Muscle of leg (tissue), 11 donors: ENCODE measurements around the gene TMEM97. TPM values are rescaled to one million over a fixed set of nuclear protein-coding genes. Genes with fewer than 3 reads are reported as not detected.

Source experiments
- DNase-seq: peaks from one replicate; pipeline ENCODE4 v3.0.0; 2013
- H3K27ac ChIP-seq: one replicate; pipeline ENCODE4 v1.5.1; 2013; ENCODE audit warnings: mild to moderate bottlenecking, low read length, control low read depth
- H3K27me3 ChIP-seq: one replicate; pipeline ENCODE4 v1.6.1; 2013; ENCODE audit warnings: low read length; ENCODE audit not compliant: control insufficient read depth, insufficient read depth
- H3K36me3 ChIP-seq: one replicate; pipeline ENCODE4 v1.6.1; 2013; ENCODE audit warnings: low read length; ENCODE audit not compliant: control insufficient read depth, insufficient read depth
- H3K4me1 ChIP-seq: one replicate; pipeline ENCODE4 v1.6.1; 2013; ENCODE audit warnings: low read length; ENCODE audit not compliant: control insufficient read depth, insufficient read depth
- H3K4me3 ChIP-seq: one replicate; pipeline ENCODE4 v1.5.1; 2013; ENCODE audit warnings: low read length, control low read depth
- H3K9me3 ChIP-seq: replicated peaks from 2 replicates; pipeline ENCODE4 v1.6.1; 2013; ENCODE audit warnings: low read depth, low read length; ENCODE audit not compliant: control insufficient read depth
- WGBS: methylation state at CpG from one replicate; pipeline ENCODE4 v1.1.5; 2013; ENCODE audit warnings: missing lambda C conversion rate; ENCODE audit not compliant: insufficient coverage; 5-methylcytosine and 5-hydroxymethylcytosine counted together
- polyA plus RNA-seq, 8 donors: library from polyadenylated mRNA; unstranded; fragments of 120-200 nt; gene quantifications; one replicate each; pipeline versions ENCODE4 v1.2.1 to v1.2.3, GENCODE V29; 2013; ENCODE audit warnings: inconsistent platforms in 1 of 8, low replicate concordance in 1 of 8; ENCODE audit not compliant: insufficient read length in 8 of 8, insufficient read depth in 1 of 8
- total RNA-seq: library from RNA; stranded (reverse); fragments of 120-200 nt; gene quantifications from one replicate; pipeline ENCODE4 v1.2.4, GENCODE V29; 2013

TMEM97 gene
- total and polyA plus RNA-seq, 9 donors = 16.6 to 30.9 (median 21.9) TPM

- 30% methylated on average over 4 of the region's 5 CpGs for WGBS
- no peaks in the 10 kb centered on the region for H3K9me3 ChIP-seq
- no peak overlapping the region for H3K4me3 ChIP-seq
- peaks cover 5% of the 10 kb centered on the region for H3K4me1 ChIP-seq
- no peak for DNase-seq
- H3K27me3 ChIP-seq = no peaks in the 10 kb centered on the region
- peaks cover 36% of the 10 kb centered on the region for H3K36me3 ChIP-seq
- H3K27ac ChIP-seq = no peak overlapping the region
Observed at GRCh38 chr17:28325211-28325610, 6.2 kb downstream of the TMEM97 start.

- Histone ChIP-seq H3K36me3 (peaks cover 45% of the 10 kb centered on the region), H3K4me3 (no peak overlapping the region), H3K9me3 (no peaks in the 10 kb centered on the region), H3K4me1 (no peaks in the 10 kb centered on the region), H3K27ac (no peak overlapping the region), H3K27me3 (no peaks in the 10 kb centered on the region)
- DNase-seq = no peak
- 80% methylated on average over 5 of the region's 7 CpGs for WGBS
Observed at GRCh38 chr17:28326114-28326513, 7.1 kb downstream of the TMEM97 start.

- H3K4me1 ChIP-seq = no peaks in the 10 kb centered on the region
- 100% methylated on average over 1 of the region's 9 CpGs for WGBS
- H3K36me3 ChIP-seq = peaks cover 55% of the 10 kb centered on the region
- H3K27ac ChIP-seq = no peak overlapping the region
- DNase-seq = no peak
- no peak overlapping the region for H3K4me3 ChIP-seq
- no peaks in the 10 kb centered on the region for H3K27me3 ChIP-seq
- H3K9me3 ChIP-seq = no peaks in the 10 kb centered on the region
Observed at GRCh38 chr17:28327031-28327607, 8.1 kb downstream of the TMEM97 start.

GRCh38 chr17:28327709-28328108, 8.7 kb downstream of the TMEM97 start:
- DNase-seq = no peak
- Histone ChIP-seq H3K4me1 (no peaks in the 10 kb centered on the region), H3K27me3 (no peaks in the 10 kb centered on the region), H3K27ac (no peak overlapping the region), H3K36me3 (peaks cover 58% of the 10 kb centered on the region), H3K4me3 (no peak overlapping the region), H3K9me3 (no peaks in the 10 kb centered on the region)
- 83% methylated on average over 1 of the region's 3 CpGs for WGBS

- Histone ChIP-seq H3K27me3 (no peaks in the 10 kb centered on the region), H3K27ac (no peak overlapping the region), H3K9me3 (no peaks in the 10 kb centered on the region), H3K4me1 (peaks cover 2% of the 10 kb centered on the region), H3K4me3 (no peak overlapping the region), H3K36me3 (peaks cover 64% of the 10 kb centered on the region)
- DNase-seq = no peak
- WGBS = 25% methylated on average over 1 of the region's 4 CpGs
Observed at GRCh38 chr17:28328325-28328724, 9.3 kb downstream of the TMEM97 start.

GRCh38 chr17:28330671-28331070, 11.7 kb downstream of the TMEM97 start:
- H3K9me3 ChIP-seq = no peaks in the 10 kb centered on the region
- WGBS = 98% methylated on average over 4 of the region's 5 CpGs
- peaks cover 64% of the 10 kb centered on the region for H3K36me3 ChIP-seq
- H3K4me3 ChIP-seq = no peak overlapping the region
- no peak for DNase-seq
- peaks cover 13% of the 10 kb centered on the region for H3K4me1 ChIP-seq
- H3K27me3 ChIP-seq = no peaks in the 10 kb centered on the region
- no peak overlapping the region for H3K27ac ChIP-seq

GRCh38 chr17:28331891-28332420, 13.0 kb downstream of the TMEM97 start:
- H3K4me3 ChIP-seq = no peak overlapping the region
- H3K27me3 ChIP-seq = no peaks in the 10 kb centered on the region
- no peak for DNase-seq
- peaks cover 21% of the 10 kb centered on the region for H3K4me1 ChIP-seq
- no peak overlapping the region for H3K27ac ChIP-seq
- WGBS = 86% methylated on average over 3 of the region's 6 CpGs
- H3K9me3 ChIP-seq = no peaks in the 10 kb centered on the region
- H3K36me3 ChIP-seq = peaks cover 54% of the 10 kb centered on the region

- DNase-seq = no peak
- H3K4me3 ChIP-seq = no peak overlapping the region
- H3K36me3 ChIP-seq = peaks cover 44% of the 10 kb centered on the region
- no peak overlapping the region for H3K27ac ChIP-seq
- H3K27me3 ChIP-seq = no peaks in the 10 kb centered on the region
- WGBS = 67% methylated on average over 1 of the region's 1 CpG
- H3K9me3 ChIP-seq = no peaks in the 10 kb centered on the region
- H3K4me1 ChIP-seq = peaks cover 28% of the 10 kb centered on the region
Observed at GRCh38 chr17:28333083-28333746, 14.2 kb downstream of the TMEM97 start.

GRCh38 chr17:28334171-28334570, 15.2 kb downstream of the TMEM97 start:
- Histone ChIP-seq H3K4me3 (peak overlapping the region; percentile 90), H3K27me3 (no peaks in the 10 kb centered on the region), H3K4me1 (peaks cover 33% of the 10 kb centered on the region), H3K27ac (peak overlapping the region; percentile 93), H3K36me3 (peaks cover 42% of the 10 kb centered on the region), H3K9me3 (no peaks in the 10 kb centered on the region)
- 38% methylated on average over 4 of the region's 6 CpGs for WGBS
- DNase-seq = peak; percentile 49

- Histone ChIP-seq H3K4me3 (peak overlapping the region; percentile 90), H3K27ac (peak overlapping the region; percentile 93), H3K4me1 (peaks cover 33% of the 10 kb centered on the region), H3K36me3 (peaks cover 37% of the 10 kb centered on the region), H3K27me3 (no peaks in the 10 kb centered on the region), H3K9me3 (no peaks in the 10 kb centered on the region)
- peak; percentile 33 for DNase-seq
- WGBS = 11% methylated on average over 18 of the region's 18 CpGs
Observed at GRCh38 chr17:28334666-28335200, 15.7 kb downstream of the TMEM97 start.
